ENCODE data around the gene IFT80.
A peak's percentile ranks its signal among the peaks of the same experiment; 100 is the strongest.
"Not testable (repeated sequence)": the region's sequence is repeated elsewhere in the genome, so short reads cannot be mapped to it uniquely, and the experiment has no call there.

Gene IFT80

DNA sequence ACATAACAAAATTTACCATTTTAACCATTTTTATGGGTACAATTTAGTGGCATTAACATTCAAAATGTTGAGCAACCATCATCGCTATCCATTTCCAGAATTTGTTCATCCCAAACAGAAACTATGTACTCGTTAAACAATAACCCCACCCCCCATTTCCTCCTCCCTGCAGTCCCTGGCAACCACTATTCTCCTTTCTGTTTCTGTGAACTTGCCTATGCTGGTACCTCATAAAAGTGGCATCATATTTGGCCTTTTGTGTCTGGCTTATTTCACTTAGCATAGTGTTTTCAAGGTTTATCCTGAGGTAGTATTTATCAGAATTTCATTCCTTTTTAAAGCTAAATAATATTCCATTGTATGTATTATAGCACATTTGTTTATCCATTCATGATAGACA is 141.4 kb downstream of the IFT80 start:
- no peak for DNase-seq

DNA sequence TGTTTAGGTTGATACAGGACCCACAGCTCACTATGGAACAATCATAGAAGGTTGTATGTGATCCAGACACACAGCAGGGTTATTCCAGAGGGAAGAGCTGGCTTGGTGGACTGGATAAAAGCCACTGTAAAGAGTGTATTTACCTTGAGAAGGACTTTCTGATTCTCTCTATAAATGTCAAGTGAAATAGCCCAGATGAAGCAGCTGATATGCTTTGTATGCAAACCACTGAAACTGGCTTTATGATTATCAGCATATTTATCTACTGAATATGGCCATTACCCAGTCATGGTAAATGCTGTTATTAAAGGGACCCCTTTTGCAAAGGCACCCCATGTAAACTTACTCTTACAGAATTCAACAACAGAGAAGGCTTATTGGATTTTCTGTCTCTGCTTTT is 145.7 kb downstream of the IFT80 start:
- no peak for DNase-seq

DNA sequence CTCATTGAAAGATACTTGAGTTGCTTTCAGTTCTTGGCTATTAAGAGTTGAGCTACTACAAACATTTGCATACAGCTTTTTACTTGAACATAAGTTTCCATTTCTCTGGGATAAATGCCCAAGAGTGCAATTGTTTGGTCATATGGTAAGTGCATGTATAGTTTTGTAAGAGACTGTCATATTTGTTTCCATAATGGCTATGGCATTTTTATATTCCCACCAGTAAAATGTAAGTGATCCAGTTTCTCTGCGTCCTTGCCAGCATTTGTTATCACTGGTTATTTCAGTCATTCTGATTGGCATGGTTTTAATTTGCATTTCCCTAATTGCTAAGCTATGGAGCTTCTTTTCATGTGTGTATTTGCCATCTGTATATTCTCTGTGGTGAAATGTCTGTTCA is 151.3 kb downstream of the IFT80 start:
- no peak for DNase-seq

DNA sequence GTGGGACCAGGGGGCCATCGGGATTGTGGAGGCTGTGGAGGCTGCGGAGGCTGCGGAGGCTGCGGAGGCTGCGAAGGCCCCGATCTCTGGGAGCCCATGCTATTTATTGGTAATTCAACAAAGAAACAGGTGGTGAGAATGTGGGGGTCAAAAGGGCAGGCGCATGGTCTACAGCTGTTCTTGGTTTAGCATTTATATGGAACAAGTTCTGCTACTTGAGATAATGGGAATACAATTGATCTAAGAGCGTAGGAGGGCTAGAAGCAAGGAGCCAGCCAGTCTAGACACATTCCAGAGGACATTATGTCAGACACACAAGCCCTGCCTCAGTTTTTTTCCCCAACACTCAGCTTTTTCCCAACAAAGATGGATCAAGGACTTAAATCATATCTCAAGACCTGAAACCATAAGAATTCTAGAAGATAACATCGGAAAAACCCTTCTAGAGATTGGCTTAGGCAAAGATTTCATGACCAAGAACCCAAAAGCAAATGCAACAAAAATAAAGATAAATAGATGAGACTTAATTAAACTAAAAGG is 153.7 kb downstream of the IFT80 start:
- no peak for DNase-seq

DNA sequence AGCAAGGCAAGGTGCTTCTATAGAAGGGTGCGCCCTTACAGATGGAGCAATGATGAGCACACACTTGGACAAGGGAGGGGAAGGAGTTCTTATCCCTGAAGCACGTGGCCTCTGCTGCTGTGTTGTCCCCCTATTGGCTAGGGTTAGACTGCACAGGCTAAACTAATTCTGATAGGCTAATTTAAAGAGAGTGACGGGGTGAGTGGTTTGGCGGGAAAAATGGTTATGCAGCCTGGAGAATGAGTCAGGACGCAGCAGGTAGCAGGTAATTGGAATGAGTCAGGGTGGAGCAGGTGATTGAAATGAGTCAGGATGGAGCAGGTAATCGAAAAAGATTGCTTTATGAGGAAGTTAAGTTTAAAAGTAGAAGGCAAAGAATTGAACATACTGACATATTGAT is 158.3 kb downstream of the IFT80 start:
- DNase-seq = not testable (repeated sequence)

DNA sequence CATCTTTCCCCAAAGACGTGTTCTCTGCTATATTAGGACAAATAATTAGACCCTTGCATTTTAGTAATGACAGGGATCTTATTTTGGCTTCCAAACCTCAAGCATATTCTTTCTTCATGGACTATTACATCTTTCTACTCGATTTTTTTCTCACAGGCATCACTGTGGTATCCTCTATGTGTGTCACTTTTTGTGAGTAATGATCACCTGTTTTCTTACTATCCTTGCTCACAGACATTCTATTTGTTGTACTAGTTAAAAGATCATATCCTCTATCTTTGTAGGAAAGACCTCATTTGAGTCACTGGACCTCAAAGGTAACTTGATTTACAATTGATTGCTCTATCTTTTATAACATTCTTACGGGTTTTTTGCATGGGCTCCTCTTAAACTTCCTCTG is 167.0 kb downstream of the IFT80 start:
- no peak for DNase-seq

DNA sequence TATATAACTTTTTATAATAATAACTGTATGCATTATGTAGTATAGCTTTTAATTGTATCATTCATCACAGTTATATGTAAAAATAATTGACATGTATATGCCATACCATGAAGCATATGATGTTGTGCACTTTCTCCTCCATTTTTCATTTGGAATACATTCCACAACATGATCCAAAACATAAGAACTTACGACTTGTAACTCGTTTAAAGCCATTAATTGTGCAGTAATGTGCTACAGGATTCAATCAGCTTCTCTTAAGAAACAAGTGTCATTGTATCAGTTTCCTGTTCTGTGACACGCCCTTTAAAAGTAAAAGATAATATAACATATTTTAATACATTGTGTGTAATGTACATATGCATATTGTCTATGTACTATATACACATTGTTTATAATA is 171.6 kb downstream of the IFT80 start:
- DNase-seq = no peak

DNA sequence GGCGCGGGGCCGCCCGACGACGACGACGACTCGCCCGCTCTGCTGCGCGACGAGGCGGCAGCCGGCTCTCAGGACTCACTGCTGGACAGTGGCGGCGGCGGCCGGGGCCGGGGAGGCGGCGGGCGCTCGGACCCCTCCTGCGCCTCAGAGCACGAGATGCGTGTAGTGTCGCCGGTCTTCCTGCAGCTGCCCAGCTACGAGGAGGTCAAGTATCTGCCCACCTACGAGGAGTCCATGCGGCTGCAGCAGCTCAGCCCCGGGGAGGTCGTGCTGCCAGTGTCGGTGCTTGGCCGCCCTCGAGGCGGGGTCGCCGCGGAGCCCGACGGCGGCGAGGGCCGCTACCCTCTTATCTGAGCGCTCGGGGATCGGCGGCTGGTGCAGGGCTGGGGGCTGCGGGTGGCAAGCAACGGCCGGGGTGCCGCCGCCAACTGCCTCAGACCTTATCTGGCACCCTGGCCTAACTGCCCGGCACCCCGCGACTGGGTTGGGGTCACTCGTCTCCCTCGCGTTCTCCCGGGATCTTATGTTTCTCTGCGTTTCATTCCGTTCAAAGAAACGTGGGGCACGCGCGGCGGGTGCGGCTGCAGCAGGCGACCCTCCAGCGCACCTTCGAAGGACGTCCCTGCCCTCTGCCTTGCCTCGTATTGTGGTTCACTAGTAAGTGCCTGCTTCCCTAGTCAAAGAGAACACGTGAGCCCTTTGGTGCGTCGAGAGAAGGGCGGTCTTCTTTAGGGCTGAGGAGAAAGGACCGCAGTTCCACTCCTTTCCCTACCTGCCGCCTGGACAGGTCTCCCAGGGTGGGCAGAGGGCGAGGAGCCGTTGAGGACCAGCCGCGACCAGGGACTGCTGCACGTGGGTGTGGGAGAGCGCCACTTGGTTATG is 172.8 kb downstream of the IFT80 start:
- peak; percentile 65 for DNase-seq

DNA sequence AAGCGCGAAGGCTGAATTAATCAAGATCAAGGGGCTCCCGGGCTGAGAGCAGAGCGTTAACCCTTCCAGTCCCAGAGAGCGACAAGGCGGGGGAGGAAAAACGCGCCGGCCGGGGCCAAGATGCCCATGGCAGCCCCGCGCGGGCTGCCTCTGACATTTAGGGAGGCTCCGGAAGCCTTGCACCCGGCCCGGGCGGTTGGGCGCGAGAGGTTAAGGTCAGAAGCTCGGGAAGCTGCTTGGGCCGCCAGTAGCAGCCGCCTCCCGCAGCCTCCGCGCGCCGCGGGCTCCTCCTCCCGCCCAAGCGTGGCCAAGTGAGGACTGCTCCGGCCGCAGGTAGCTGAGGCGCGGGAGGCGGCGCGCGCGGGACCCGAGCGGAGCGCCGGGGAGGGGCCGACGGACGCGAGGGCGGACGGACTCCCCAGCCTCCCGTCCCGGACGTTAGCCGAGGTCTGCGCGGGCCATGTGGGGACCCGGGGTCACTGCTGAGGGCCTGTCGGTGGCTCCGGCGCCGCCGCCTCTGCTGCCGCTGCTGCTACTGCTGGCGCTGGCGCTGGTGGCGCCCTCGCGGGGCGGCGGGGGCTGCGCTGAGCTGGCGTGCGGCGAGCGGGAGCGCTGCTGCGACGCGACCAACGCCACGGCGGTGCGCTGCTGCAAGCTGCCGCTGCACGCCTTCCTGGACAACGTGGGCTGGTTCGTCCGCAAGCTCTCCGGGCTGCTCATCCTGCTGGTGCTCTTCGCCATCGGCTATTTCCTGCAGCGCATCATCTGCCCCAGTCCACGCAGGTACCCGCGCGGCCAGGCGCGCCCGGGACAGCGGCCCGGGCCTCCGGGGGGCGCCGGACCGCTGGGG is 173.6 kb downstream of the IFT80 start, which contains the start of gene C3orf80:
C3orf80 (plus strand) TSS at position 247 of the 850 bp plus-strand sequence; CDS start at position 461, 214 bp downstream.
- DNase-seq = peak; percentile 73

DNA sequence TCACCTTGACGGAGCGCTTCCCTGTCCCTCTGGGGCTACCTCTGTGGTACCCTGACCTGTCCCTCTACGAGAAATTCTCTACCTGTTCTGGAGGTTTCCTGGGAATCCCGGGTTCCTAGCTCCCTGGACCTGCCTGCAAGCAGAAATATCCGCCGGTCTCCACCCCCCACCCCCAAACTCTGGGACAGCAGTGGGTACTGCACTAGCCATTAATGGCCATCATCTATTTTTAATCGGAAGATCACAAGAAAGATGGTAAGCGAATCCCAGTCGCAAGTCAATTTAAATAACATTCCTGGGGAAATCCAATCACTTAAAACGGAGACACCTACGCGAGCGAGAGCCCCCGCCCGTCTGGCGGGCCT is 174.2 kb downstream of the IFT80 start:
- DNase-seq = no peak

DNA sequence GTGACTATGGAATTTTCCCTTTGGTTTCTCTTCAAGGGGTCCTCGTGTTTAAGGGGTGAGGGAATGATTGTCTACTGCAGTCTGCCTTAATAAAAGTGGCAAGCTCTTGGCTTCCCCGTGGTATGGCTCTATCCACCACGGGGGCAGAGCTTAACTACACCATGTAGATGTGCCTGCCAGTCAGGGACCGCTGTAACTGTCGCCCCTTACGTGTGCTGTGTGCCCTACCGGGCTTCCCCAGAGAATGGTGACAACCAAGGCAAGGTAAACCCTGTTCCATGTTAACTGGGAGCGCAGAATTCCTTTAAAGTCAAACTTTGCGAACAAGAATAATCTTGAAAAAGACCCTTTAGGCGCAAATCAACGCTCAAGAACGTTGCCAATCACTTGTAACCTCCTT is 174.8 kb downstream of the IFT80 start:
- no peak for DNase-seq

DNA sequence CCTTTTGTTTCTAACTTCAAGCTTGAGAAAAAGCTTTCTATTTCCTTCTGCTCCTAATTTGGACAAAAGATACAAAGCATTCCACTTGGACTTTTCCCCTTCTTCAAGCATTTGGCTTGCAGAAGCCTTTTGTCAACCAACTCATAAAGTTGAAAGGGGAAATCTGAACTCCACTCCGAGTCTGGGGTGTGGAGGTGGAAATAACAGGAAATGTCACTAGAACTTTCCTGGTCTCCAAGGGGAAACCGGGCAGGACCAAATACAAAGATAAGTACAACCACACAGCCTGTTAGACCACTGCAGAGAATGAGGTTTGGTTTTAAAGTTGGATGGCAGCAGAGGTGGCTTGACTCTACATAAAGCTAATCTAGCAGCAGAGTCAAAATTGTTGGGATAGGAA is 178.0 kb downstream of the IFT80 start:
- DNase-seq = no peak

DNA sequence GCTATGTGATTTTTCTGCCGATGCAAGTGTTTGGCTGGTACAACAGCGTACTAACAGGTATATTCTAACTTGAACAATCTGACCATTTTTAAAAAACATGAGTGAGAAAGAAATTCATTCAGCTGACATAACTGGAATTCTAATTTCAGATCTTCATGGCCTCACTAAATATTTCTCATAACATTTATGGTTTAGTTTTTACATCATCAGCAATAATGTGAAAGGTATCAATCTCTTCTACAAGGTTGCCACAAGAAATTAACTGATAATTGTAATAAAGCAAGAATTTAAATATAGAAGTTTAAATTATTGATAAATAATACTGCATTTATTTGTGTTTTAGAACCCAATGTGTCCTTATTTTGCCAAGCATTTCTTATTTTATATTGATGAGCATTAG is 179.0 kb downstream of the IFT80 start:
- no peak for DNase-seq

DNA sequence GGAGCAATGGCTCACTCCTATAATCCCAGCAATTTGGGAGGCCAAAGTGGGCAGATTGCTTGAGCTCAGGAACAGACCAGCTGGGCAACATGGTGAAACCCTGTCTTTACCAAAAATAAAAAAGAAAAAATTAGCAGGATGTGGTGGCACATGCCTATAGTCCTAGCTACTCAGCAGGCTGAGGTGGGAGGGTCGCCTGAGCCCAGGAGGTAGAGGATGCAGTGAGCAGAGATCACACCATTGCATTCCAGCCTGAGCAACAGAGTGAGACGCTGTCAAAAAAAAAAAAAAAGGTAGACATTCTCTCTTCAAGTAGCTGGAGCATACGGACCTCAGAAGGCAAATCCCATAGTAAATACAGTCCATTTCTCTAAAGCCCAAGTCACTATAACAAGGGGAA is 180.9 kb downstream of the IFT80 start:
- no peak for DNase-seq

DNA sequence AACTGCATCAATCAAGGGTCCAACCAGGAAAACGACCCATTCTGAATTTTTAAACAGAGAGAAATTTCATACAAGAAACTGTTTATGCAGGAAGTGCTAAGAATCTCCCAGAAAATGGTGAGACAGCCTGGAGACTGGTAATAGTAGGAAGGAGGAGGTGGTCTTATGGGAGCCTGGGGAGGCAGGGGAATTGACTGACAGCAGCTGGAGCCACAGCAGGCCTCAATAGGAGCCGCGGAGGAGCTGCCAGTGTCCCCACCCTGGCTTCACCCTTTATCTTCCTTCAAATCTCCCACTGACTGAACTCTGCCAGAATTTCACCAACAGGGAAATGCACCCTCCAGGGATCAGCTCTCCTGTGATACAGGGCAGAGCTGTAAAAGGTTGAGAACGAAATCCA is 181.3 kb downstream of the IFT80 start:
- no peak for DNase-seq

DNA sequence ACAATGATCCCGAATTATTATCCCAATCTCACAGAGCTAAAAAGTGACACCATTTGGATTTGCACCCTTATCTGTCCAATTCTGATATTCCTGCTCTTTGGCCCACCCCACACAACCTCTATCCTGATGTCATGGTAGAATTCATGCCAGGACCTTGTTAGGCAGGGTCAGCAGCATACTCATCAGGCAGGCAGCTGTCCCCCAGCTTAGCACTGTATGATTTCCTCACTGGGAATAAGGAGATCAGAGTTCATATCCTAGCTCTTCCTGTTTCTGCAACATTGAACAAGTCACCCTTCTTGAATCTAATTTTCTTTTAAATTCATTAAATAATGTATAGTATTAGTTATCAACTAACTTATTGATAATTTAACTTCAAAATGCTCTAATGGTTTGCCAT is 185.8 kb downstream of the IFT80 start:
- no peak for DNase-seq

DNA sequence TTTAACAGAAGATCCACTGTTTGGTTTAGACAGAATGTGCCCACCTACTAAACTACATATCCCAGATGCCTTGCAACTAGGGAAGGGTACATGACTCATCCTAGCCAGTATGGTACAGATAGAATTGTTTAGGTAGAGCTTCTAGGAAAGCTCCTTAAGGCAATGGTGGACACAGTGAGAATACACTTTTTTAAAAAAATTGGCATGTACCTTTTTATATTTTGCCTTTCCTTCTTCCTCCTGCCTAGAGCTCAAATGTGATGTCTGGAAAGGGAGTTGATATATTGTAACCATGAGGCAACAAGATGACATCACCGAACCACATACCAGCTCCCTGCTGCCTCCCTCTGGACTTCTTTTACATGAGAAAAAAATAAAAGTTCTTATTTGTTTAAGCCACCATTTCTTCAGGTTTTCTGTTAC is 188.2 kb downstream of the IFT80 start:
- DNase-seq = peak; percentile 42

DNA sequence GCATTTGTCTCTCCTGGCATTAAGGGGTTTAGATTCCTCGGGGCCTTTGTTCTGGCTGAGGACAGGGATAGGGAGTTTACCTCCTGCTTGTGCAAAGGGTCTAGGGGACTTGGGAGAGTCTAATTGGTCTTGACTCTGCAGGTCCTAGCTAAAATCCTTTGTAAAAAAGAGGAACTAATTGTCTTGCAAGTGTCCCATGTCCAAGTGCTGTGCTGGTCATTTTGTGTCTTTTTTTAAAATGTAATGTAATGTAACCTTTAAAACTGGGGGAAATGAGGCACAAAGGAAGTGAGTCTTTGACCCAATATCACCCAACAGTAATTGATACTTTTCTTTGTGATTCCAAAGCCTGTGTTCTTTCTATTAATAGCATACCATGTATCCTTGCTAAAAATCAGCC is 188.7 kb downstream of the IFT80 start:
- DNase-seq = no peak
